ENCODE measurements around the gene UFSP1.

The UFSP1 gene

DNA sequence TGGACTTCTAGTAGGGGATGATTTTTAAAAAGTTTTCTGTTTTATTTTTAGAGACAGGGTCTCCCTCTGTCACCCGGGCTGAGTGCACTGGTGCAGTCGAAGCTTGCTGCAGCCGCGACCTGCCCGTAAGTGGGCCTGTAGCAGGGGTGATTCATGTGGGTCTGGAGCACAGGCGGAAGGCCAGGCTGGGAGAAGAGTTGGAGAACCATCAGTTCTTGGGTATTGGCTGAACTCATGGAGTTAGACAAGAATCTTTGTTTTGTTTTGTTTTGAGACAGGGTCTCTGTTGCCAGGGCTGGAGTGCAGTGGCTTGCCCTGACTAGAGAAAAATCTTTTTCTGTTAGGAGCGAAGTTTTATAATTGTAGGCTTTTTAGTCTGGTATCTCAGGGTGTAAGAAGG is 8.9 kb downstream of the UFSP1 start:
- DNase-seq, result no peak

DNA sequence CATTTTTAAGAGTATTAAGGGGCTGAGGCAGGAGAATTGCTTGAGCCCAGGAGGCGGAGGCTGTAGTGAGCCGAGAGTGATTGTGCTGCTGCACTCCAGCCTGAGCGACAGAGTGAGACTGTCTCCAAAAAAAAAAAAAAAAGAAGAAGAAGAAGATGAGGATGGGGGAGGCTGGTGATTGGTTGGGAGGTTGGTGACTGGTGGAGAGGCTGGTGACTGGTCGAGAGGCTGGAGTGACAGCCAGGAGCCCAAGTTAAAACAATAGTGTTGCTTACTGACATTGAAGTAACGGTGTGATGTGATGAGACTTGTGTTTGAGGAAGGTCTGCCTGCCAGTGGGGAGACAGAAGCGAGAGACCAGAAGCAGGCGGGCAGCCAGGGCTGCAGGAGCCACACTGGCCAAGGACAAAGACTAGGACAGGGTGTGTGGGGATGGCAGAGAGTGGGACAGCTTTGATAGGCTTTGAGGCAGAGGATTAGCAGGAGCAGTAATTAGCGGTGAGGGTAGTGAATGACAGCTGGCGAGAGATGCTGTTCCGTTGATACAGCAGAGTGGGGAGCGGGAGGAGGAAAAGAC is 9.7 kb downstream of the UFSP1 start:
- DNase-seq, result no peak

DNA sequence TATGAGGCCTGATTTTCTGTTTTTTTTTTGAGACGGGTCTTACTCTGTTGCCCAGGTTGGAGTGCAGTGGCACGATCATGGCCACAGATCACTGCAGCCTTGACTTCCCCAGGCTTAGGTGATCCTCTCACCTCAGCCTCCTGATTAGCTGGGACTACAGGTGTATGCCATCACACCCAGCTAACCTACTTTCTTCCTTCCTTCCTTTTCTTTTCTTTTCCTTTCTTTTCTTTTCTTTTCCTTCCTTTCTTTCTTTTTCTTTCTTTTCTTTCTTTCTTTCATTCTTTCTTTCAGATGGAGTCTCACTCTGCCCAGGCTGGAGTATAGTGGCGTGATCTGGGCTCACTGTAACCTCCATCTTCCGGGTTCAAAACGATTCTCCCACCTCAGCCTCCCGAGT is 10.8 kb downstream of the UFSP1 start:
- DNase-seq, result no peak

DNA sequence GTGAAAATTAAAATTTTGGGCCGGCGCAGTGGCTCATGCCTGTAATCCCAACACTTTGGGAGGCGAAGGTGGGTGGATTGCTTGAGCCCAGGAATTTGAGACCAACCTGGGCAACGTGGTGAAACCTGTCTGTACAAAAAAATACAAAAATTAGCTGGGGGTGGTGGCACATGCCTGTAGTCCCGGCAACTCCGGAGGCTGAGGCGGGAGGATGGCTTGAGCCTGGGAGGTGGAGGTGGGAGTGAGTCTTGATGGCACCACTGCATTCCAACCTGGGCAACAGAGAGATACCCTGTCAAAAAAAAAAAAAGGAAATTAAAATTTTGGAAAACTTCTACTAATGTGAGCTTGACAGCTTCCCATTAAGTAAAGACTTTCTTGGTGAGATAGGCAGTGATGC is 11.5 kb downstream of the UFSP1 start:
- DNase-seq, result no peak

DNA sequence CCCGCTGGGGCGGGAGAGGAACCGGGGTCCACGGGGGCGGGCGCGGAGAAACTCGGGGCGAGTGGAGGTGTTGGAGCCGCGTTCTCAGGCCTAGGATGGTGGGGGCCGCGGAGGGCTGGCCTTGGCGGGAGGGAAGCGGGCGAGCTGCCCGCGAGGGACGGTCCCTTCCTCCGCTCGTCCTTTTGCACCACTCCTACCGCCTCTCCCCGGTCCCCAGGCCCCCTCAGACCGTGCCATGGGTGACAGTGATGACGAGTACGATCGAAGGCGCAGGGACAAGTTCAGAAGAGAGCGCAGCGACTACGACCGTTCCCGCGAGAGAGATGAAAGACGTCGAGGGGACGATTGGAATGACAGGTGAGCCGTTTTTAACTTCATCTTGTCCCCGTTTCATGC is 14.2 kb downstream of the UFSP1 start:
- no peak for DNase-seq

DNA sequence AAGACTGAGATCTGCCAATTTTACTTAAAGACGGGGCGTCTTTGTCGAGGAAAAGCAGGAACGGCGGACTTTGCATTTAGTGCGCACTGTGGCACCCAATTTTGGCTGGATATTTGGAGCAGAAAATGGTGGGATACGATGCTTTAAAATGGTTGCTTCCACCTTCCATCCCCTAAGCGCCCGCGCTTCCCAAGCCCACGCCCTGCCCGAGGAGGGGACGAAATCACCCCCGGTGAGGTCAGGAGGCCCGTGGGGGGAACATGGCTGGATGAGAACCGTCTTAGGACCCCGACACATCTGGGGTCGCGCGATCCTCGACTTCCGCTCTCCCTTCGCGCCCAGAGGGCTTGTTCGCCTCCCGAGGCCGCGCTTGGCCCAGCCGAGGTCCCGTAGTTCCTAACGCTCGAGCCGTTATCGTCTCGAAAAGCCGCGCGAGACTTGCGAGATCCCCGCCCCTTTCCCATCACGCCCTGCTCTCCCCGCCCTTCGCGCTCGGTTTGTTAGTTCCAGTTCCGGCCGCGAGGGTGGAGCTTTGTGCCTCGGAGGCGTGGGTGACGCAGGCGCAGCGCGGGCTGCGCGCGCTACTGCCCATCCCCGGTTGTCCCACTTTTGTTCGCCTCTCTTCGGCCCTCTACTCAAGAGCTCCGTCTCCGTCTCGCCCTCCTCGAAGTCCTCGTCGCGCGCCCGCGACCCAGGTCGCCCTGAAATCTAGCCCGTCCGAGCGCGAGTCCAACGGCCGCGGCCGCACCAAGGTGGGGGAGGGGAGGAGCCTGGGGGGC is 14.7 kb downstream of the UFSP1 start, which contains the start of gene SRRT:
Gene SRRT (plus strand): TSS at position 527 of the 779 bp plus-strand sequence. CDS start 488 bp downstream, outside the sequence.
- DNase-seq, result peak; percentile 96

DNA sequence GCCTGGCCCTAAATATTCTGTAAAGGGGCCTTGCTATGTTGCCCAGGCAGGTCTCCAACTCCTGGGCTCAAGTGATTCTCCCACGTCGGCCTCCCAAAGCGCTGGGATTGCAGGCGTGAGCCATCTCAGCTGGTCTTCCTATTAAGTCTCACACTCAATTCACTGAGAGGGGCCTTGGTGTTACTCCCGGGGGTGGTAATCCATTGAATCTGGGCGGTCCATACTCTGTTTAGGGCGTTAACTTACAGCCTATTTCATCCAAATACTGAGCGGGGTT is 15.3 kb downstream of the UFSP1 start:
- no peak for DNase-seq

DNA sequence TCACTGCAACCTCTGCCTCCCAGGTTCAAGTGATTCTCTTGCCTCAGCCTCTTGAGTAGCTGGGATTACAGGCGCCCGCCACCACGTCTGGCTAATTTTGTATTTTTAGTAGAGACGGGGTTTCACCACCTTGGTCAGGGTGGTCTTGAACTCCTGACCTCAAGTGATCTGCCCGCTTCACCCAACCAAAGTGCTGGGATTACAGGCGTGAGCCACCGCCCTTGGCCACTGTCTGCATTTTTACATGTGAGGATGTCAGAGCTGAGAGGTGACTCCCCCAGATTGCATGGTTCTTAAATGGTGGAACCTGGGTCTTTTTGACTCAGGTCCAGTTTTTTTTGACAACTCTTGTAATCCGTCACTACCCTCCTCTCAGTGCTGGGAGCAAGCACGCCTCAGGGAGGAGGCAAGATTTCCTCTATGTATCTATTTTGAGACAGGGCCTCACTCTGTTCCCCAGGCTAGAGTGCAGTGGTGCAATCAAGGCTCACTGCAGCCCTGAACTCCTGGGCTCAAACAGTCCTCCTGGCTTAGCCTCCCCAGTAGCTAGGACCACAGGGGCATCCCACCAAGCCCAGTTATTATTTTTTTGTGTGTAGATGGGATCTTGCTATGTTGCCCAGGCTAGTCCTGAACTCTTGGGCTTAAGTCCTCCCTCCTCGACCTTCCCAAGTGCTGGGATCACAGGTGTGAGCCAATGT is 15.8 kb downstream of the UFSP1 start:
- no peak for DNase-seq

DNA sequence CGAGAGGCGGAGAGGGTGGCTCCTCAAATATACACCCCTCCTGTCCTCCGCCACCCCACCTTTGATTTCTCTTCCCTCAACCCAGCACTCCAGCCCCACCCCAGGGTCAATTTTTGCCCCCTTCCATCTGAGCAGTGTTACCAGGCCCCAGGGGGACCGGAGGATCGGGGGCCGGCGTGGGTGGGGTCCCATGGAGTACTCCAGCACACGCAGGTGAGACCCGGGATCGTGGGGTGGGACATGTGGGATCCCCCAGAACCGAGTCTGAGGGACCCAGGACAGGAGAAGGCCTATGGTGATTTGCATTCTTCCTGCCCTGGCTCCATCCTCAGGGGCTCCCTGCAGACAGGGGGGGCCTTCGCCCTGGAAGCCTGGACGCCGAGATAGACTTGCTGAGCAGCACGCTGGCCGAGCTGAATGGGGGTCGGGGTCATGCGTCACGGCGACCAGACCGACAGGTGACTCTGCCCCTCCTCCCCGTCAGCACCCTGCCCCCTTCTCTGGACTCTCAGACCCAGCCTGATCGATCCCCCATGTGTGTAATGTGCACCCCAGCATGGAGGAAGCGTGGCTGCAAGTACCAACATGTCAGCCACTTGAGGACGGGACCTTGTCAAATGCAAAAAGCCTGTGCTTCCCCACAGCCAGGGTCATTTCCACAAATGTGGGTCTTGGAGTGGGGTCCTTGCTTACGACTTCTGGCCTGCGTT is 21.6 kb downstream of the UFSP1 start:
- DNase-seq, result no peak

DNA sequence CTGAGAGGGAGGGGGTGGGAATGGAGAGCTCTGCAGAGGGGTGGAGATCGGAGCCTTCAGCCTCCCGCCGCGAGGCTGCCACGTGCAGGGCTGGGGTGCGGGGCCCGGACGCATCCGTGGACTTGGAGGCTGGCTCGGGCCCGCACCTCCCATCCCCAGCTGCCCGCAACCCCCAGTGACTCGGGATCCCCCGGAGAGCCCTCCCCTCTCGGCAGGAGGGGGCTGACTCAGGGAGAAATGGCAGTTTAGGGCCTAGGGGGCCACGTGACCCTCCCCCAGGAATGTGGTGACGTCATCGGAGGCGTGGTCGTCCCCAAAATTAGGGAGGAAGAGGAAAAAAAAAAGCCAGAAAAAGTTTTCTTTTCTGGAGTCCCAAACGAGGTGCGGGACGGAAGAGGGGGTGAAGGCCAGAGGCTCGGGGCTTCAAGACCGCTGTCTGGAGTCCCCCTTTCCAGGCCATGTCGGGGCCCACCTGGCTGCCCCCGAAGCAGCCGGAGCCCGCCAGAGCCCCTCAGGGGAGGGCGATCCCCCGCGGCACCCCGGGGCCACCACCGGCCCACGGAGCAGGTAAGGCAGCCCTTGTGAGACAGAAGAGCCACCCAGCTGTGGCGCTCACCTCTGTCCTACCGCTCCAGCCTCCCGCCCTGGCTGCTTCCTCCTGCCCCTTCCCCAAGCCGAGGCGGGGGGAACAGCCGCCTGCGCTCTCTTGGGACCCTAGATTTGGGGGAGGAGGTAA is 22.3 kb downstream of the UFSP1 start, which contains the start of gene TRIP6:
Gene TRIP6 (plus strand): TSS at position 348 of the 736 bp plus-strand sequence. CDS start 111 bp downstream, at position 459.
- DNase-seq, result no peak

DNA sequence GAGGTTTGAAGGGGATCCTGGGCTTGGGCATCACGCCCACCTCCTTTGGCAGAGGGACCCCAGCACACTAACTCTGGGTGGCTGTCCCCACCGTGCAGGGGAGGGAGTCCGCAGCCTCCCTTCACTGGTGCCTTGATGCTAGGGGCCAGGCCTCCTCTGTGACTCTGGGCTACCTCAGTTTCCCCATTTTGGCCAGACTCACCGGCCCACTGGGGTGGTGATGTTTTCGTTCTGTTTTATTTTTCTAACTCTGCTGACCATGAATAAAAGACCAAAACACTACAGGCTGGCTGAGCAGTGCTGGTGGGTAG is 22.8 kb downstream of the UFSP1 start:
- no peak for DNase-seq

DNA sequence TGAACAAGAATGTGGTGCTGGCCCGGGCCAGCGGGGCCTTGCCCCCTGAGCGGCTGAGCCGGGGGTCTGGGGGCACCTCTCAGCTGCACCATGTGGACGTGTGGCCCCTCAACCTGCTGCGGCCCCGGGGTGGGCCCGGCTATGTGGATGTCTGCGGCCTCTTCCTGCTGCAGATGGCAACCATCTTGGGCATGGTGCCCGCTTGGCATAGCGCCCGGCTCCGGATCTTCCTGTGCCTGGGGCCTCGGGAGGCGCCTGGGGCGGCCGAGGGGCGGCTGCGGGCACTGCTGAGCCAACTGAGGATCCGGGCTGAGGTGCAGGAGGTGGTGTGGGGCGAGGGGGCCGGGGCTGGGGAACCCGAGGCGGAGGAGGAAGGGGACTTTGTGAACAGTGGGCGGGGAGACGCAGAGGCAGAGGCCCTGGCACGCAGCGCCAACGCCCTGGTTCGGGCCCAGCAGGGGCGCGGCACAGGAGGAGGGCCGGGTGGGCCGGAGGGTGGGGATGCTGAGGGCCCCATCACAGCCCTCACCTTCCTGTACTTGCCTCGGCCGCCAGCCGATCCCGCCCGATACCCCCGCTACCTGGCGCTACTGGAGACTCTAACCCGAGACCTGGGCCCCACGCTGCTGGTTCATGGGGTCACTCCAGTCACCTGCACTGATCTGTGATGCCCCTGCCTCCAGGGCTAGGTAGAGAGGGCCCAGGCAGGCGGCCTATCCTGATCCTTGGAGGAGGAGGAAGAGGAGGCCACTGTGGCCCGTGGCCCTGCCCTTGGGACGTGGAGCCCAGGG is 23.4 kb downstream of the UFSP1 start:
- DNase-seq, result no peak

DNA sequence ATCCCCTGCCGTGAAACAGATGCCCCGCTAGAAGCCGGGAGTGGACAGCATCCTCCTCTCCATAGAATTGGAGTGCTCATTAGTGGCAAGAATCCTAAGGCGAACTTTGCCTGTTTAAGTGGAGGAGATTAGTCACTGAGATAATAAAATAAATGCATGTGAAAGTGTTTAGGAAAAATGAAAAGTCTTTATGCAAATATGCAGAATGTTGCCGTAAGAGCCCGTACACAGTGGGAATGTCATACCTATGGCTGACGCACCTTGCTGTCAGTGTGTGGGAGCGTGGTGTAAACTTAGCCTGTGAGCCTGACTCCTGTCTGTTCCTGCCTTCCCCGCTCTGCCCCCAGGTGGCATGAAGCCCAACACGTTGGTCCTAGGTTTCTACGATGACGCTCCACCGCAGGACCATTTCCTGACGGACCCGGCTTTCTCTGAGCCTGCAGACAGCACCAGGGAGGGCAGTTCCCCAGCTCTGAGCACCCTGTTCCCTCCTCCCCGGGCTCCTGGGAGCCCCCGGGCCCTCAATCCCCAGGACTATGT is 24.1 kb downstream of the UFSP1 start:
- DNase-seq, result no peak

DNA sequence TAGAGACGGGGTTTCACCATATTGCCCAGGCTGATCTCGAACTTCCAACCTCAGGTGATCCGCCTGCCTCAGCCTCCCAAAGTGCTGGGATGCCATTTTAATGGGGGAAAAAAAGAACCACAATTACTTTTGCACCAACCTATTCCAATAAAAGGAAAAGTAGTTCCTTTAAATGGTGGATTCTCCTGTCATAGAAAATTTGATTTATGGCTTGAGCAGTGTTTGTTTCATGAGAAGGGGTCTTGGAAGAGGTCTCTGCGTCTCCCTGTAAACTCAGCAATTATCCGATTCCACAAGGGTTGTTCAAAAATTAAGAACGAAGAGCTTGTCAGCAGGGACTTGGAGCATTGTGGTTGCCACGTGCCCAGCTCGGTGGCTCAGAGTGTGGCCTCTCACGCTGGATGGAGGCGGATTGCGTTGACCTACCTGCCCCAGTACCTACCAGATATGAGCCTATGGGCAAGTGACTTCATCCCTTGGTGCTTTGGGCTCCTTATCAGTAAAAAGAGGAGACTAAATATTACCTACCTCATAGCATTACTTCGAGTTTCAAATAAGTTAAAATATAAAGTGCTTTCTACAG is 25.2 kb downstream of the UFSP1 start:
- no peak for DNase-seq

DNA sequence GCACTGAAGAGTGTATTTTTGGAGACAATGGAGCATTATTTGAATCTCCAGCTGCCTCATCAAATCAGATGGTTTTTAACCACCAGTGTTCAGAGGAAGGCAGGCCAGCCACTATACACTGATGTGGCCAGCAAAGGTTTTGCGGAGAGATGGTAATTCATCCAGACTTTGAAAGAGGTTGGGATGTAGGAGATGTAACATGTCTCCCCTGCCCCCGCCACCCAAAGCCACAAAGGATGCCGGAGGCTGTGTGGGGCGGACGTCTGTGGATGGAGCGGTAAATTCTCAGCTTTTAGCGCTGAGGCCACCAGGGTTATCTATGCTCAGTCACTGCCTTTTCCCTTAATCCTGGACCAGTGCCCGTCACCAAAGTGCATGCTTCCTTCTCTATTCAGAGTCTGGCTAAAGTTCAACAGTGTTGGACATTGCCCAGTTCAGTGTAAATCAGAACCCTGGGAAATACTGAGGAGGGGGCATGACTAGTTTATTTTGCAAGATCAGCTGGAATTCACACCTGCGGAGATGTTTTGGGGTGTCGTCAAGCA is 26.0 kb downstream of the UFSP1 start:
- DNase-seq, result no peak

DNA sequence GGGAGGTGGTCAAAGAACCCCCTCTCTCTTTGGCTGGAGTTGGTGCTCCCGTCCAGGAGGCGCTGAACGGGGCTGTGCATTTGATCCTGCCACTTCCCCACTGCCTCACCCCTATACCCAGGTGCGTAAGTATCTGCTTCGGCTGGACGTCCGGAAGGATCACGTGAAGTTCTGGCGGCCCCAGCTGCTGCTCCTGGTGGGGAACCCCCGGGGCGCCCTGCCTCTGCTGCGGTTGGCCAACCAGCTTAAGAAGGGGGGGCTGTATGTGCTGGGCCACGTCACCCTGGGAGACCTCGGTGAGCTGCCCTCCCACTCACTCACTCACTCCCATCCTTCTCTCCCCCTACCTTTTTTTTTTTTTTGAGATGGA is 27.9 kb downstream of the UFSP1 start:
- DNase-seq, result no peak

DNA sequence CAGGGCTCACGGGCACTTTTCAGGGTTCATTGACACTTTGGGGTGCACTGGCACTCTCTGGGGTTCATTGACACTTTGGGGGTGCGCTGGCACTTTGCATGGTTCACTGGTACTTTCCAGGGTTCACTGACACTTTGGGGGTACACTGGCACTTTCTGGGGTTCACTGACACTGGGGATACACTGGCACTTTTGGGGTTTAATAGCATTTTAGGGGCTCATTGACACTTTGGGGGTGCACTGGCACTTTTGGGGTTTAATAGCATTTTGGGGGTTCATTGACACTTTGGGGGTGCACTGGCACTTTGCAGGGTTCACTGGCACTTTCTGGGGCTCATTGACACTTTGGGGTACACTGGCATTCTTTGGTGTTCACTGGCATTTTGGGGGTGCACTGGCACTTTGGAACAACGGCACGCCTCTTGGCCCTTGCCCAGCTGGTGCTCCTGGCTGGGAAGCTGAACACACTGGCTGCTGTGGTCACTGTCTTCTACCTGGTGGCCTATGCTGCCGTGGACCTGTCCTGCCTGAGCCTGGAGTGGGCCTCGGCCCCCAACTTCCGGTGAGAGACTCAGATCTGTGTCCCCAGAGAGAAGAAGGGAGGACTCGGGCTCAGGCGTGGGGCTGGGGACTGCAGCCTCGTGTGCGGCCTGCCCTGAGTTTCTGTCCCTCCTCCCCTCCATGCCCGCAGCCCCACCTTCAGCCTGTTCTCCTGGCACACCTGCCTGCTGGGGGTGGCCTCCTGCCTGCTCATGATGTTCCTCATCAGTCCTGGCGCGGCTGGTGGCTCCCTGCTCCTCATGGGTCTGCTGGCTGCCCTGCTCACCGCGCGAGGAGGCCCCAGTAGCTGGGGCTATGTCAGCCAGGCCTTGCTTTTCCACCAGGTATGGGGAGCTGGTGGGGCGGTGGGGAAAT is 28.6 kb downstream of the UFSP1 start:
- DNase-seq, result no peak

DNA sequence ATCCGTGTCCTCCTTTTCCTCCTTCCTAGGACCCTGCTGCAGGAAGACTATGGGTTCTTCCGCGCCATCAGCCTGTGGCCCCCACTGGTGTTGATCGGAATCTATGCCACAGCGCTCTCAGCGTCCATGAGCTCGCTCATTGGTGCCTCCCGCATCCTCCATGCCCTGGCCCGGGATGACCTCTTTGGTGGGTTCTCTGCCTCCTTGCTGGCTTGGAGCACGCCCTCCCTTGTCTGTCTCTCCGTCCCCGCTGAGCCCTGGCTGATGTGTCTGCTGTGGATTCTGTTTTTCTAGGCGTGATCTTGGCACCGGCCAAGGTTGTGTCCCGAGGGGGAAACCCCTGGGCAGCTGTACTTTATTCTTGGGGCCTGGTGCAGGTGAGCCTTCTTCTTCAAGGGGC is 29.7 kb downstream of the UFSP1 start:
- DNase-seq, result no peak

DNA sequence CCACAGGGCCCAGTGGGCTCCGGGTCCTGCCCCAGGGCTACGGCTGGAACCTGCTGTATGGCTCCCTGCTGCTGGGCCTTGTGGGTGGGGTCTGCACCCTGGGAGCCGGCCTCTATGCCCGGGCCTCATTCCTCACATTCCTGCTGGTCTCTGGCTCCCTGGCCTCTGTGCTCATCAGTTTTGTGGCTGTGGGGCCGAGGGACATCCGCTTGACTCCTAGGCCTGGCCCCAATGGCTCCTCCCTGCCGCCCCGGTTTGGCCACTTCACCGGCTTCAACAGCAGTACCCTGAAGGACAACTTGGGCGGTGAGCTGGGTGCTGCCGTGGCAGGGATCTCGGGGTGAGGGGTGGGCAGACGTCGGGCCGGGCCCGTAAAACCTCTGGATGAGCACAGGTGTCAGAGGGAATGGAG is 32.6 kb downstream of the UFSP1 start:
- DNase-seq, result no peak

DNA sequence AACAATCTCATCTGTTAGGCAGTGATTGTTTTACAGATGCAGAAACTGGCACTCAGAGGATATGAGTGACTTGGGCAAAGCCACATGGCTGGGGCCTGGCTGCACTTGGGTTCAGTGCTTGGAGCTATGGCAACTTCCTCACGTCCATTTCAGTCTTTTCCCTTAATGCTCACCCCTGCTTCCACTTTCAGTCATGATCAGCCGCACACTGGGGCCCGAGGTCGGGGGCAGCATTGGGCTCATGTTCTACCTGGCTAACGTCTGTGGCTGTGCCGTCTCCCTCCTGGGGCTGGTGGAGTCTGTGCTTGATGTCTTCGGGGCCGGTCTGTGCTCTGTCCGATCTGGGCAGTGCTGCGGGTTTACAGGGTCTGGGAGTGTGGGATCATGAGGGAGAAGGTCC is 34.0 kb downstream of the UFSP1 start:
- DNase-seq, result no peak

Measured in NCI-H526 treated with DMSO at 0.1 percent for 48 hours (cell line).